Activated naive CD8-positive, alpha-beta T cell (primary cell): Measurements from ENCODE around the gene MTHFD2.

Experiments
- H3K27ac Mint-ChIP-seq: one replicate; pipeline ENCODE4 v1.8.0; 2021; ENCODE audit warnings: mixed read lengths
- H3K27me3 Mint-ChIP-seq: one replicate; pipeline ENCODE4 v1.8.0; 2021; ENCODE audit warnings: mixed read lengths
- H3K36me3 Mint-ChIP-seq: one replicate; pipeline ENCODE4 v1.8.0; 2021; ENCODE audit warnings: mixed read lengths
- H3K4me1 Mint-ChIP-seq: one replicate; pipeline ENCODE4 v1.8.0; 2021; ENCODE audit warnings: low read depth, mixed read lengths
- H3K4me3 Mint-ChIP-seq: one replicate; pipeline ENCODE4 v1.8.0; 2021; ENCODE audit warnings: mild to moderate bottlenecking, mixed read lengths
- H3K9me3 Mint-ChIP-seq: one replicate; pipeline ENCODE4 v1.8.0; 2021; ENCODE audit warnings: low read depth, mixed read lengths

Gene MTHFD2

DNA sequence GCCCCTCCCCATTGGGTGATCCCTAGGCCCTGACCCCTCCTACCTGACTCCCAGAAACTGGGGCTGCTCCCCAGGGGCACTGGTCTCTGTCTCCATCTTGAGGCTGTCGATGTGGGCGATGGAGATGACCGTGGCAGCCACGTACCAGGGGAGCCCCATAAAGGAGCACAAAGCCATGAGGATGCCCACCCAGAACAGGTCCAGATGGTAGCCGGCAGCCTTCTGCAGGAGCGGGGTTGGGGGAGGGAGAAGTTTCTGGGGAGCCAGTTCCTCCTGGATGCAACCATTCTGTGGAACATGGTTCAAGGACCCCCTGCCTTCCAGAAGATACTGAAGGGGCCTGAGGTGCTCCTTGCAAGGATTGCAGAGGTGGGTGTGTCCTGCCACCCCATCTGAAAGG, 34.0 kb downstream of the MTHFD2 start:
- H3K4me3 Mint-ChIP-seq = no peak overlapping the region
- H3K4me1 Mint-ChIP-seq = no peaks in the 10 kb centered on the region
- no peaks in the 10 kb centered on the region for H3K9me3 Mint-ChIP-seq
- no peak overlapping the region for H3K27ac Mint-ChIP-seq
- peaks cover 8% of the 10 kb centered on the region for H3K36me3 Mint-ChIP-seq
- no peaks in the 10 kb centered on the region for H3K27me3 Mint-ChIP-seq

- Mint-ChIP-seq H3K36me3 (peaks cover 14% of the 10 kb centered on the region), H3K4me3 (no peak overlapping the region), H3K27ac (no peak overlapping the region), H3K27me3 (no peaks in the 10 kb centered on the region), H3K9me3 (no peaks in the 10 kb centered on the region), H3K4me1 (no peaks in the 10 kb centered on the region)
These were observed 35.2 kb downstream of the MTHFD2 start for GRCh38 chr2:74233648-74234047.

DNA sequence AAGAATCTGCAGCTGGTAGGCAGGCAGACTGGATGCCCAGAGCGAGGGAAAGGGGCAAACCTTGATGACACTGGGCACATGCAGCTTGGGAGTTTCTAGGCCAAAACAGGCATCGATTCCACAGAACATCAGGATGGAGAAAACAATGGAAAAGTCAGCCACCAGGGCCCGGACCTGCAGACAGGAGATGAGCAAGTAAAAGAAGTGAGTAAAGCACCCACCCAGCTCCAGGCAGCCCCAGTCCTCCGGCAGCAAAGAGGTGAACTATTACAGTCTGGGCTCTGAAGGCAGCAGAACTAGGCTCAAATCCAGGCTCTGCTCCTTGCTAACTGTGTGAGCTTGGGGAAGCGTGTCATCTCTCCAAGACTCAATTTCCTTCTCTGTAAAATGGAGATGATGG, 36.6 kb downstream of the MTHFD2 start:
- Mint-ChIP-seq H3K4me3 (no peak overlapping the region), H3K36me3 (peaks cover 16% of the 10 kb centered on the region), H3K4me1 (no peaks in the 10 kb centered on the region), H3K27me3 (no peaks in the 10 kb centered on the region), H3K27ac (no peak overlapping the region), H3K9me3 (no peaks in the 10 kb centered on the region)

- Mint-ChIP-seq H3K4me3 (no peak overlapping the region), H3K27ac (no peak overlapping the region), H3K36me3 (peaks cover 16% of the 10 kb centered on the region), H3K4me1 (no peaks in the 10 kb centered on the region), H3K9me3 (no peaks in the 10 kb centered on the region), H3K27me3 (no peaks in the 10 kb centered on the region)
These were observed 40.5 kb downstream of the MTHFD2 start for GRCh38 chr2:74238879-74239278.

DNA sequence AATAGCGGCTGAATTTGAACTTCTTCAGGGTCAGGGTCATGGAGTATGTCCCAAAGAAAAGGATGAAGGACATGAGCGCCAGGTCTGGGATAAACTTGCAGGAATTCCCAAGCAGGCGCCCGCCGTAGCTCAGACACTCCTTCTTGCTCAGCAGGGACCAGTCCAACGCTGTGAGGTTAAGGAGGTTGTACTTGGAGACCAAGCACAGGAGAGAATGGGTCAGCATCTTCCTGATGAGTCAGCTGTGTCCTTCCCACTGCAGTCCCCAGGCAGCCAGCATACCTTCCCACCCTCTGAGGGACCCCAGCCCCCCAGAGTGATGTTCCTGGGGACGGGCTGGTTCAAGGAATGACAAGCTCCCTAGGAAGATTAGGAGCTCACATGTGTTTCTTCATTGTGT, 40.9 kb downstream of the MTHFD2 start:
- Mint-ChIP-seq H3K27me3 (no peaks in the 10 kb centered on the region), H3K9me3 (no peaks in the 10 kb centered on the region), H3K27ac (no peak overlapping the region), H3K36me3 (peaks cover 16% of the 10 kb centered on the region), H3K4me3 (no peak overlapping the region), H3K4me1 (no peaks in the 10 kb centered on the region)

- Mint-ChIP-seq H3K4me1 (no peaks in the 10 kb centered on the region), H3K27me3 (no peaks in the 10 kb centered on the region), H3K4me3 (no peak overlapping the region), H3K9me3 (no peaks in the 10 kb centered on the region), H3K36me3 (peaks cover 10% of the 10 kb centered on the region), H3K27ac (no peak overlapping the region)
These were observed 44.1 kb downstream of the MTHFD2 start for GRCh38 chr2:74242354-74243071.

DNA sequence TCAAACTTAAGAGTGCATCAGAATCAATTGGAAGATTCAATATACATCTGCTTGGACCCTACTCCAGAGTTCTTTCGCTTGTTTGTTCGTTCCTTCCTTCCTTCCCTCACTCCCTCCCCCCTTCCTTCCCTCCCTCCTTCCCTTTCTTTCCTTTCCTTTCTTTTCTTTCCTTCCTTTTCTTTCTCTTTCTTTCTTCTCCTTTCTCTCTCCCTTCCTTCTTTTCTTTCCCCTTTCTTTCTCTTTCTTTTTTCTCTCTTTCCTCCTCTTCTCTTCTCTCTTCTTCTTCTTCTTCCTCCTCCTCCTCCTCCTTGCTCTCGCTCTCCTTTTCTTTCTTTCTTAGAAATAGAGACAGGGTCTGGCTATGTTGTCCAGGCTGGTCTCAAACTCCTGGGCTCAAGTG, 45.9 kb downstream of the MTHFD2 start:
- Mint-ChIP-seq H3K4me1 (no peaks in the 10 kb centered on the region), H3K27me3 (no peaks in the 10 kb centered on the region), H3K4me3 (no peak overlapping the region), H3K9me3 (no peaks in the 10 kb centered on the region), H3K27ac (no peak overlapping the region), H3K36me3 (peaks cover 5% of the 10 kb centered on the region)

GRCh38 chr2:74246496-74247195, 48.2 kb downstream of the MTHFD2 start:
- Mint-ChIP-seq H3K4me3 (no peak overlapping the region), H3K9me3 (no peaks in the 10 kb centered on the region), H3K27ac (no peak overlapping the region), H3K27me3 (no peaks in the 10 kb centered on the region), H3K36me3 (peaks cover 5% of the 10 kb centered on the region), H3K4me1 (peaks cover 2% of the 10 kb centered on the region)

DNA sequence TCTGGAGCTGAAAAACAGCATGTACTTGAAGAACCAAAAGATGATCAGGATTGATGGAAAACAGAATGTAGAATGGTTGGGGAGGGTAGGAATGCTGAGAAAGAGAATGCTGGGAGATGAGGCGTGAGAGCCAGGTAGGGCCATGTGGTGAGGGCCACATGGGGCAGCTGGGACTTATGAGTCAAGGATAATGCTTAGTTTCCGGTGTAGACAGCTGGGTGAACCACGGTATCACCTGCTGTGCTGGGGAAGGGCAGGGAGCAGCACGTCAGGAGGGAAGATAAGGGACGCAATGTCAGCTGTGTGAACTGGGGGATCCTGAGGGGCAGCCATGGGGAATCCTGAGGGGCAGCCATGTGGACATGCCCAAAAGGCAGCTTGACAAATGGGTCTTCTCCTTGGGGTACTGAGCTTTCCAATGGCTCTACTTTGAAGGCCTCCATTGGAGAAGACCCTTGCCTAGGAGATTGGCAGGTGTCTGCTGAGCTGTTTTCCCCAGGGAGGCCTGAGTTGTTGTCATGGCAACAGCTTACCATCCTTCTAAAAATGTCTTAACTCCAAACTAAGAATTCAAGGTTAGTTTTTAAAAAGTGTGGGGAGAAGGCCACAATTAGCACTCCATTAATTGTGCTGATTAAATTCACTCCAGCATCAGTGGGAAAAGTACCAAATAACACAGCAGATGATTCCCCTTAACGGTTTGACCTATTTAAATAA, 51.1 kb downstream of the MTHFD2 start:
- H3K27me3 Mint-ChIP-seq = no peaks in the 10 kb centered on the region
- H3K4me3 Mint-ChIP-seq = no peak overlapping the region
- no peaks in the 10 kb centered on the region for H3K9me3 Mint-ChIP-seq
- H3K27ac Mint-ChIP-seq = no peak overlapping the region
- H3K36me3 Mint-ChIP-seq = peaks cover 12% of the 10 kb centered on the region
- peaks cover 2% of the 10 kb centered on the region for H3K4me1 Mint-ChIP-seq

GRCh38 chr2:74250189-74250631, 51.8 kb downstream of the MTHFD2 start:
- Mint-ChIP-seq H3K27ac (no peak overlapping the region), H3K4me3 (no peak overlapping the region), H3K9me3 (no peaks in the 10 kb centered on the region), H3K27me3 (no peaks in the 10 kb centered on the region), H3K36me3 (peaks cover 12% of the 10 kb centered on the region), H3K4me1 (peaks cover 2% of the 10 kb centered on the region)

GRCh38 chr2:74252036-74252435, 53.6 kb downstream of the MTHFD2 start:
- H3K4me1 Mint-ChIP-seq = peaks cover 2% of the 10 kb centered on the region
- no peaks in the 10 kb centered on the region for H3K9me3 Mint-ChIP-seq
- H3K4me3 Mint-ChIP-seq = no peak overlapping the region
- H3K36me3 Mint-ChIP-seq = peaks cover 9% of the 10 kb centered on the region
- no peak overlapping the region for H3K27ac Mint-ChIP-seq
- no peaks in the 10 kb centered on the region for H3K27me3 Mint-ChIP-seq

GRCh38 chr2:74252862-74253261, 54.4 kb downstream of the MTHFD2 start:
- Mint-ChIP-seq H3K36me3 (peaks cover 9% of the 10 kb centered on the region), H3K27ac (no peak overlapping the region), H3K27me3 (no peaks in the 10 kb centered on the region), H3K4me1 (peaks cover 2% of the 10 kb centered on the region), H3K9me3 (no peaks in the 10 kb centered on the region), H3K4me3 (no peak overlapping the region)

- Mint-ChIP-seq H3K4me3 (no peak overlapping the region), H3K36me3 (peaks cover 9% of the 10 kb centered on the region), H3K4me1 (peaks cover 2% of the 10 kb centered on the region), H3K27me3 (no peaks in the 10 kb centered on the region), H3K9me3 (no peaks in the 10 kb centered on the region), H3K27ac (no peak overlapping the region)
These were observed 55.0 kb downstream of the MTHFD2 start for GRCh38 chr2:74253306-74253970.

DNA sequence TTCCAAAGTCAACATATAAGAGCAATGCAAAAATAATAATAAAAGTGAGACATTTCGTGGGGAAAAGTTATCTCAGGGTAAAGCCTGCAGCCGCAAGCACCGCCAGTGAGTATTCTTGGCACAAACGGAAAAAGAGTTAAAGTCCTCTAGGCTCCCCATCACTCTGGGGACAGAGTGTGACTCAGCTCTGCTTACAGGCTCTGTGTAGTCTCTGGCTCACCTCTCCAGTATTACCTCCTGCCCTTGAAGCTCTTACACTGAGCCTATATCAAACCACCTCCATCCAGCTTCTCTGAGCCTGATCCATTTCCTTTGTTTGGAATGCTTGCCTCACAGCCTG, 55.5 kb downstream of the MTHFD2 start:
- no peaks in the 10 kb centered on the region for H3K9me3 Mint-ChIP-seq
- H3K27ac Mint-ChIP-seq = no peak overlapping the region
- H3K36me3 Mint-ChIP-seq = peaks cover 7% of the 10 kb centered on the region
- H3K4me3 Mint-ChIP-seq = no peak overlapping the region
- peaks cover 2% of the 10 kb centered on the region for H3K4me1 Mint-ChIP-seq
- H3K27me3 Mint-ChIP-seq = no peaks in the 10 kb centered on the region

- Mint-ChIP-seq H3K4me3 (no peak overlapping the region), H3K27ac (no peak overlapping the region), H3K36me3 (peaks cover 11% of the 10 kb centered on the region), H3K27me3 (no peaks in the 10 kb centered on the region), H3K9me3 (no peaks in the 10 kb centered on the region), H3K4me1 (no peaks in the 10 kb centered on the region)
These were observed 57.3 kb downstream of the MTHFD2 start for GRCh38 chr2:74255660-74256213.
